ENCODE measurements around the gene IL2RA.

DNA sequence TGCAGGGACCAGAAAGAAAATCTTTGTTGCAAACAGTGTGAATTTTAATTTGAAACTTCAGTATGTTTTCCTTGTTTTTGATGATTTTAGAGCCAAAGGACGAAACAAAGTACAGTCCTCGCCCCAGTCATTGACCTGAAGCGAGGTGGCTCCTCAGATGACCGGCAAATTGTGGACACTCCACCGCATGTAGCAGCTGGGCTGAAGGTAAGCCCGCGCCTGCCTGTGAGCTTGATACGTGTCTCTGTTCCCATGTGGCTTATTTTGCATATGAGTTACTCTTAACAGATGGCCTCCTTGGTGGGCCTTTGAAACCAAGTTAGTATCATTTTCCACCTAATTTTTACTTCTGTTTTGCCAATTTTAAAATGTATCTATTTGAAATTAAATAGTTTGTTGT is 39.0 kb upstream of the IL2RA start:
- TF ChIP-seq, protein P1, sequence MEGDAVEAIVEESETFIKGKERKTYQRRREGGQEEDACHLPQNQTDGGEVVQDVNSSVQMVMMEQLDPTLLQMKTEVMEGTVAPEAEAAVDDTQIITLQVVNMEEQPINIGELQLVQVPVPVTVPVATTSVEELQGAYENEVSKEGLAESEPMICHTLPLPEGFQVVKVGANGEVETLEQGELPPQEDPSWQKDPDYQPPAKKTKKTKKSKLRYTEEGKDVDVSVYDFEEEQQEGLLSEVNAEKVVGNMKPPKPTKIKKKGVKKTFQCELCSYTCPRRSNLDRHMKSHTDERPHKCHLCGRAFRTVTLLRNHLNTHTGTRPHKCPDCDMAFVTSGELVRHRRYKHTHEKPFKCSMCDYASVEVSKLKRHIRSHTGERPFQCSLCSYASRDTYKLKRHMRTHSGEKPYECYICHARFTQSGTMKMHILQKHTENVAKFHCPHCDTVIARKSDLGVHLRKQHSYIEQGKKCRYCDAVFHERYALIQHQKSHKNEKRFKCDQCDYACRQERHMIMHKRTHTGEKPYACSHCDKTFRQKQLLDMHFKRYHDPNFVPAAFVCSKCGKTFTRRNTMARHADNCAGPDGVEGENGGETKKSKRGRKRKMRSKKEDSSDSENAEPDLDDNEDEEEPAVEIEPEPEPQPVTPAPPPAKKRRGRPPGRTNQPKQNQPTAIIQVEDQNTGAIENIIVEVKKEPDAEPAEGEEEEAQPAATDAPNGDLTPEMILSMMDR (IDR thresholded peaks at IDR 0.05; ENCODE audit: low read length), result no peak
- TF ChIP-seq EZH2 (IDR thresholded peaks at IDR 0.05; ENCODE audit: borderline replicate concordance, low read length), result no peak
